Left cardiac atrium (tissue), 4 donors: ENCODE measurements around the gene RBM4. TPM values are rescaled to one million over a fixed set of nuclear protein-coding genes. Genes with fewer than 3 reads are reported as not detected.
"Not testable (repeated sequence)": the region's sequence is repeated elsewhere in the genome, so short reads cannot be mapped to it uniquely, and the experiment has no call there.

Experiments
- ATAC-seq, 2 donors: fragments of 200-7000 bp; cut with Tn5 transposase; one replicate each; pipeline ENCODE4 v1.9.1; 2020; ENCODE audit warnings: mild to moderate bottlenecking in 2 of 2, moderate library complexity in 2 of 2
- DNase-seq: peaks from one replicate; pipeline ENCODE4 v3.0.0-alpha.2; 2020
- intact Hi-C, 2 donors: fragments of 100-400 bp; cut with DNase I; formaldehyde crosslinking; loops; one replicate each; pipeline versions ENCODE4 v1.14.1 to v1.15.1; 2022 to 2023
- long read RNA-seq: library from polyadenylated mRNA; unstranded; transcript quantifications from one replicate; pipeline ENCODE4 v2.0.0, GENCODE V29; 2021
- total RNA-seq, 2 donors: library from RNA; stranded (reverse); fragmentation: NEBNext Ultra II Directional; extraction: Animal tissue kit (Norgen Biotek cat#: 25700); gene quantifications; one replicate each; pipeline ENCODE4 v1.2.1, GENCODE V29; 2021
- donor health status: DM: no; HTN: yes; CAD: no.
- donor health status: DM: no; HTN: yes; CAD: no; lungs with severe emphysema.
- donor health status: DM: yes; HTN: yes; CAD: no.
- donor health status: Dilated cardiomyopathy.

Gene RBM4
- total RNA-seq: 10 to 100 TPM; 63.6 to 76.7 TPM
- long read RNA-seq, transcript RBM4-201 (4 exons, 1,694 nt): major isoform, 35 of 50 reads
- long read RNA-seq, transcript RBM4-204 (4 exons, 1,763 nt): minor isoform, 9 of 50 reads
- long read RNA-seq, partial matches to known transcripts: 0 of 50 reads
- long read RNA-seq, other reads (novel, unspliced or antisense): 3 of 50 reads

GRCh38 chr11:66638177-66639065 lies at the start of gene RBM4:
Gene RBM4, plus strand, starts transcription at chr11:66638703. Its CDS starts 1,009 bp downstream, at chr11:66639712.
- intact Hi-C loops: no loop called here
- peak; percentile 97 to 98 for ATAC-seq
- DNase-seq: peak; percentile 97

- DNase-seq, intact Hi-C loops, ATAC-seq: not testable (repeated sequence)
Measured at GRCh38 chr11:66589315-66589714, 49.2 kb upstream of the RBM4 start.

GRCh38 chr11:66589996-66590675 lies 48.4 kb upstream of the RBM4 start:
- no peak for ATAC-seq
- intact Hi-C loops: no loop called here

GRCh38 chr11:66591175-66591574 lies 47.3 kb upstream of the RBM4 start:
- DNase-seq (no peak), ATAC-seq (no peak)
- intact Hi-C loops: no loop called here

More at GRCh38 chr11:66589996-66590675, 48.4 kb upstream of the RBM4 start:
- no peak for DNase-seq

GRCh38 chr11:66592457-66593302 lies 45.8 kb upstream of the RBM4 start, which contains the start of the genes CCDC87 and CCS:
Gene CCDC87, minus strand, starts transcription at chr11:66593063. Its CDS starts 48 bp downstream, at chr11:66593015.
Gene CCS, plus strand, starts transcription at chr11:66593185. Its CDS starts 77 bp downstream, at chr11:66593262.
- DNase-seq (peak; percentile 99), ATAC-seq (peak; percentile 97 to 98)
- intact Hi-C loops: no loop called here

- peak in 1 of 2 donors; percentile 8 for ATAC-seq
- intact Hi-C loops: no loop called here
- DNase-seq: no peak
Measured at GRCh38 chr11:66593303-66593635, 45.2 kb upstream of the RBM4 start.

GRCh38 chr11:66593650-66594049 lies 44.9 kb upstream of the RBM4 start:
- intact Hi-C loops: no loop called here
- DNase-seq (no peak), ATAC-seq (no peak)

GRCh38 chr11:66595245-66595904 lies 43.1 kb upstream of the RBM4 start:
- intact Hi-C loops: no loop called here
- peak; percentile 20 to 57 for ATAC-seq
- peak; percentile 65 for DNase-seq

GRCh38 chr11:66598993-66599392 lies 39.5 kb upstream of the RBM4 start:
- ATAC-seq (no peak), DNase-seq (no peak)
- intact Hi-C loops: no loop called here

GRCh38 chr11:66600219-66600618 lies 38.3 kb upstream of the RBM4 start:
- DNase-seq: no peak
- intact Hi-C loops: no loop called here
- ATAC-seq: no peak

GRCh38 chr11:66600631-66601233 lies 37.8 kb upstream of the RBM4 start:
- ATAC-seq (peak; percentile 37 to 69), DNase-seq (no peak)
- intact Hi-C loops: no loop called here

- intact Hi-C loops: no loop called here
- no peak for DNase-seq
- ATAC-seq: no peak
Measured at GRCh38 chr11:66603072-66603471, 35.4 kb upstream of the RBM4 start.

GRCh38 chr11:66604155-66604554 lies 34.3 kb upstream of the RBM4 start:
- intact Hi-C loops: no loop called here
- ATAC-seq: no peak

GRCh38 chr11:66606608-66607007 lies 31.9 kb upstream of the RBM4 start:
- DNase-seq, ATAC-seq, intact Hi-C loops: not testable (repeated sequence)

More at GRCh38 chr11:66604155-66604554, 34.3 kb upstream of the RBM4 start:
- DNase-seq: no peak

GRCh38 chr11:66607126-66607834 lies 31.2 kb upstream of the RBM4 start:
- ATAC-seq (peak; percentile 75 to 90), DNase-seq (peak; percentile 80)
- intact Hi-C loops: no loop called here

GRCh38 chr11:66609721-66610617 lies 28.5 kb upstream of the RBM4 start:
- ATAC-seq (no peak), DNase-seq (no peak)
- intact Hi-C loops: no loop called here
